Omental fat pad (tissue), 4 donors: ENCODE measurements around the gene DPYD. TPM values are rescaled to one million over a fixed set of nuclear protein-coding genes. Genes with fewer than 3 reads are reported as not detected.

Experiments used
- ATAC-seq: fragments of 150-250 bp; one replicate; pipeline ENCODE4 v1.9.1; 2016; ENCODE audit warnings: mild to moderate bottlenecking, moderate library complexity; ENCODE audit not compliant: low FRiP score
- DNase-seq: peaks from one replicate; pipeline ENCODE4 v3.0.0-alpha.2; 2019; ENCODE audit warnings: low spot score
- CTCF ChIP-seq, 3 donors: fragments of 450-650 bp; IDR thresholded peaks; one replicate each; pipeline ENCODE4 v1.5.1; 2016 to 2017; ENCODE audit warnings: antibody characterized with exemption in 3 of 3, mild to moderate bottlenecking in 3 of 3, moderate library complexity in 2 of 3
- total RNA-seq, 4 donors: library from RNA; depleted of rRNA; stranded (reverse); fragments of >200 nt; gene quantifications; one replicate each; pipeline ENCODE4 v1.1.0, GENCODE V29; 2016

Gene DPYD
- total RNA-seq, 4 donors from 2014 or later = 52.5 to 86.4 (median 60.3) TPM

- TF ChIP-seq CTCF (IDR thresholded peaks at IDR 0.05) = no peak
- ATAC-seq = no peak
- no peak for DNase-seq
Observed at GRCh38 chr1:97581614-97582051, 339.2 kb downstream of the DPYD start.

- ATAC-seq = no peak
- DNase-seq = no peak
- no peak for TF ChIP-seq CTCF (IDR thresholded peaks at IDR 0.05)
Observed at GRCh38 chr1:97577613-97578012, 343.2 kb downstream of the DPYD start.

- ATAC-seq = no peak
- no peak for TF ChIP-seq CTCF (IDR thresholded peaks at IDR 0.05)
- DNase-seq = no peak
Observed at GRCh38 chr1:97573553-97573952, 347.3 kb downstream of the DPYD start.

GRCh38 chr1:97572561-97572960 lies 348.3 kb downstream of the DPYD start:
- ATAC-seq = no peak
- no peak for TF ChIP-seq CTCF (IDR thresholded peaks at IDR 0.05)
- DNase-seq = no peak

GRCh38 chr1:97571760-97572159 lies 349.1 kb downstream of the DPYD start:
- ATAC-seq (no peak), DNase-seq (no peak)
- TF ChIP-seq CTCF (IDR thresholded peaks at IDR 0.05) = no peak

GRCh38 chr1:97570691-97571090 lies 350.1 kb downstream of the DPYD start:
- no peak for ATAC-seq
- TF ChIP-seq CTCF (IDR thresholded peaks at IDR 0.05) = no peak

GRCh38 chr1:97567000-97567749 lies 353.7 kb downstream of the DPYD start:
- no peak for TF ChIP-seq CTCF (IDR thresholded peaks at IDR 0.05)

More at GRCh38 chr1:97570691-97571090, 350.1 kb downstream of the DPYD start:
- no peak for DNase-seq

More at GRCh38 chr1:97567000-97567749, 353.7 kb downstream of the DPYD start:
- DNase-seq (no peak), ATAC-seq (no peak)
